GM12801 (cell line): Measurements from ENCODE around the gene CYB5B.

ENCODE experiments used
- CTCF ChIP-seq: IDR thresholded peaks from one replicate; pipeline ENCODE4 v1.5.1; 2011; ENCODE audit warnings: control low read depth; ENCODE audit not compliant: insufficient read length; ENCODE audit errors: extremely low read depth

CYB5B gene

GRCh38 chr16:69485361-69485760, 60.9 kb downstream of the CYB5B start:
- no peak for TF ChIP-seq CTCF

- TF ChIP-seq CTCF = no peak
Measured at GRCh38 chr16:69485816-69486215, 61.4 kb downstream of the CYB5B start.

GRCh38 chr16:69486272-69486671, 61.9 kb downstream of the CYB5B start:
- no peak for TF ChIP-seq CTCF

- no peak for TF ChIP-seq CTCF
Measured at GRCh38 chr16:69486724-69487123, 62.3 kb downstream of the CYB5B start.

GRCh38 chr16:69490707-69491324, 66.4 kb downstream of the CYB5B start:
- TF ChIP-seq CTCF = no peak

- no peak for TF ChIP-seq CTCF
Measured at GRCh38 chr16:69494991-69495392, 70.6 kb downstream of the CYB5B start.

- no peak for TF ChIP-seq CTCF
Measured at GRCh38 chr16:69495821-69496220, 71.4 kb downstream of the CYB5B start.
